ENCODE measurements around the gene SLC28A3.

Gene SLC28A3

DNA sequence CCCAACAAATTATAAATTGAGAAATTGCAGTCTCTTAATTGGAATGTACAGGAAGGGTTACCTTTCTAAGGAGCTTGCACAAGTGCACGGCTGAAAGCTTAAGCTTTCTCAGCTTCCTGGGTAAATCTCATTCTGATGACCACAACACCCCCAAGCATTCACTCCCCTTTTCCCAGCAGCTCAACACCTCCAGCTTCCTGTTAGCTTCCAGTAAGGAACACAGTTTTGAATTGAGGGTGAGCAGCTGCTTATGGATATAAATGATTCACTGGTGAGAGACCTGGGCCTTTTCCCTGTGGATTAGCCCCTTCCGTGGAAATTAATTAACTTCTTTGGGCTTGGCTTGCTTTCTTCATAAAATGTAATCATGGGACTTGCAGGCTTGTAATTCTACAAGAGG is 101.2 kb downstream of the SLC28A3 start:
- DNase-seq (ENCODE audit: low read depth): no peak

DNA sequence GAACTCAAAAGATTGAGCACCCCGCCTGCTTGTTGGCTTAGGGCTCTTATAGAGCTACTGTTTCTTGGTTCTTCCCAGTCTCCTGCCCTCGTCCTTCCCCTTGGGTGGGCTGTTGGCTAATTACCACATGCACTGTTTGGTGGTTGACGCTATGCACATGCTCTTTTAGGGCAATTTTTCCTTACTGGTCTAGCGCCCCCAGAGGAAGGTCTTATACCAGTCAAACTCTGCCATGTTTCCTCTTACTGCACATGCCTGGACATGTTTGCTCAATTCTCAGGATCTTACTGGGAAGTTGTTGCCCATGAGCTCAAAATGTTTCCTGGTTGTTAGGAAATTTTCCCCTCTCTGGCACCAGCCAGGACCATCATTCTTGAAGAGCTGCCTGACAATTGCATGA is 101.9 kb downstream of the SLC28A3 start:
- DNase-seq (ENCODE audit: low read depth): no peak

GRCh38 chr9:84235511-84235910 is 105.0 kb downstream of the SLC28A3 start:
- DNase-seq (ENCODE audit: low read depth): no peak

DNA sequence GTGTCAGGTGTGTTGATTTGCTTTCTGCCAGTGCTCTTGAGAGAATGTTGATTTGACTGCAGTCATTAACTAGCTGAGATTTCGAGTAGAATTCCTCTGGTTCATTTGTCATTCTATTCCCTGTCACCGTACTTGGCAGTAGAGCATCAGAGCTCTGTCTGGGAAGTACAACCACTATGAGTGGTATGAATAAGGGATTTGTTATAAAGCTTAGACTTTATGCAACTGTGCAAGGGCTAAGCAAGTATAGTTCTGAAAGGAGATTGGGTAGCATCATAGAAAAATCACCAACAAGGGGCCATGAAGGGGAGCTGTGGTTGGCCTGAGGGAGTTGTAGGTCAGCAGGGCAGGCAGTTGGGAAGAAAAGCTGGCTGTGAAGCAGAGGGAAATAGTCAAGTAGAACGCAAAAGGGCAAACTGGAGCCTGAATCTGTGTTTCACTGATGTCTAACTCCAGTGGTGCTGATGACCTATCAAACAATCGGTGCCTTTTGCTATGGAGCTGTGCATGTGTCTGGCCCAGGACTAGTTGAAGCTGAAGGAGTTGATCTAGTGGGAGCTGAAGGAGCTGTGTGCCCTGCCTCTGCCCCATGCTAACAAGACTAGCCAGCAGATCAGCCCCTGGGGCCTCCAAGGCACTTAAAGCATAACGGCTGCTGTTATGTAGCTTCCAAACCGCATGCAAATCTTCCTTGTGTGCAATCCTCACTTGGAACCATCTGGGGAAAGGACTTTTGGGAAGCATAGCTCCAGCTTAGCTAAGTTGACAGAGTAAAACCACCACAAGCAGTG is 110.0 kb downstream of the SLC28A3 start:
- no peak for DNase-seq (ENCODE audit: low read depth)

DNA sequence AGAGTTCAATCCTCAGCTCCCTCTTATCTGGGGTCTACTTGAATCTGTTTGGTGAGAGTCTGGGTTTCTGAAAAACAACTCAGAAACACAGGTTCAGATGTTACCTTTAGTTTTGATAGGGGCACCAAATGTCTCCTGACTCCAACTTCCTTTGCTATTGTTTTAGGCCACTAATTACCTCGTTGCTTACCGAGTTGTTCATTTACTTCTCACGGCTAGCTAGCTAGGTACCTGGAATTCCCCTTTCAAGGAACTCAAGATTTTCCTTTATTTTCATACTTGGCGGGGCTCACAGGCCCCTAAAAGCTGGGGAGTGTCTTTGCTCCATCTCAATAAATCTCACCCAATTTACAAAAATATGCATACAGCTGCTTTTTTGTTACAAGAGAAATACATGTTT is 111.4 kb downstream of the SLC28A3 start:
- no peak for DNase-seq (ENCODE audit: low read depth)

- no peak for DNase-seq (ENCODE audit: low read depth)
Observed at GRCh38 chr9:84228130-84228720, 112.3 kb downstream of the SLC28A3 start.

GRCh38 chr9:84226126-84226525 is 114.4 kb downstream of the SLC28A3 start:
- no peak for DNase-seq (ENCODE audit: low read depth)

Data from T follicular helper cell (primary cell).